ENCODE results near the gene TLL1.

TLL1 gene

DNA sequence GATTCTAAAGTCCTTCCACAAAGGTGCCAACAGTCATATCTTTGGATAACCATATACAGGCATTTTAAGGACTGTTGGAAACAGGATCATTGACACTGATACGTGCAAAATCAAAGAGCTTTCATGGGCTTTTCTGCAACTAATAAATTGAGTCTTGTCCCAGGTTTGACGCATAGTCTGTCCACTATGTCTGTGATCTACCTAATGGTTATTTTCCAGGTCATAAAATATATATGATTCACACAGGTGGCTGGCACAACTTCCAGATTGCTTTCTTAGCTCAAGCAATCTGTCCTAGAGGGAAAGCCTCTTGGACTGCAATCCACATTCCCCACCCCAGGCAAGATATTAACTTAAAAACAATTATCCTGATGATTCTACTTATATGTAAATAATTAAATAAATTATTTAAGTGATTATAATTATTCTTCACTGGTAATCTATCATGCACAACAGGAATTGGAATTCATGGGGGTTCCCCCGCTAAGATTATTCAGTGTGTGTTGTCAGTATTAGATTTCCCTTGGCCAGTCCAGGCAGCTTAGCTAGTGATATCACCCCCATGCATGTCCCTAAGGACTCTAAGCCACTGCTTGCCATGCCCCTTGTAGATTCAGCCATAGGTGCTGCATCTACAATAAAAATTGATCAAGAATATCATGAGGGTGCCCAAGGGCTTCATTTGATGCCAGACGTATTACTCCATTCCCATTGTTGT is 97.8 kb downstream of the TLL1 start:
- no peaks in the 10 kb centered on the region for H3K4me1 Mint-ChIP-seq (ENCODE audit: low read depth)
- no peaks in the 10 kb centered on the region for H3K36me3 Mint-ChIP-seq (ENCODE audit: low read depth)
- H3K9me3 Mint-ChIP-seq = peaks cover 25% of the 10 kb centered on the region
- no peak overlapping the region for H3K4me3 Mint-ChIP-seq
- H3K27me3 Mint-ChIP-seq = no peaks in the 10 kb centered on the region
- H3K27ac Mint-ChIP-seq = no peak overlapping the region
- intact Hi-C loops (cut with micrococcal nuclease) = no loop called here

DNA sequence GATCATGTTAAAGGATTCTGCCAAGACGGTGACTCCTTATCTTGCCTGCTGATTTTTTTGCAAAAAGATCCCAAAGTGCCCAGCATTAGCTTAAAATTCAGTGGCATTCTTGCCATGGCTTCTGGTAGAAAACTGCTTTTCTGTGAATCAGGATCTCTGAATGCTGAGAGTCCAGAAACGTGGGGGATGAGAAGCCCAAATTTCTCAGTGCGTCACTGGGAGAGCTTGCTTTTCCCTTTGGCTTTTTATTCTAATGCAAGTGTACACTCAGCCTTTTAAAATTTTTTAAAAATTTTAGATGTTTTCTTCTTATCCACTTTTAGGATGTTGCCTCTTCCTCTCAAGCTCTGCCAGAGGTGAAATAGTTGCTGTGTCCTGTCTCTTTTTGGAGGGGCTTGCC is 98.4 kb downstream of the TLL1 start:
- H3K27me3 Mint-ChIP-seq = no peaks in the 10 kb centered on the region
- intact Hi-C loops (cut with micrococcal nuclease) = no loop called here
- no peak overlapping the region for H3K4me3 Mint-ChIP-seq
- no peaks in the 10 kb centered on the region for H3K36me3 Mint-ChIP-seq (ENCODE audit: low read depth)
- H3K27ac Mint-ChIP-seq = no peak overlapping the region
- H3K4me1 Mint-ChIP-seq (ENCODE audit: low read depth) = no peaks in the 10 kb centered on the region
- H3K9me3 Mint-ChIP-seq = peaks cover 19% of the 10 kb centered on the region

DNA sequence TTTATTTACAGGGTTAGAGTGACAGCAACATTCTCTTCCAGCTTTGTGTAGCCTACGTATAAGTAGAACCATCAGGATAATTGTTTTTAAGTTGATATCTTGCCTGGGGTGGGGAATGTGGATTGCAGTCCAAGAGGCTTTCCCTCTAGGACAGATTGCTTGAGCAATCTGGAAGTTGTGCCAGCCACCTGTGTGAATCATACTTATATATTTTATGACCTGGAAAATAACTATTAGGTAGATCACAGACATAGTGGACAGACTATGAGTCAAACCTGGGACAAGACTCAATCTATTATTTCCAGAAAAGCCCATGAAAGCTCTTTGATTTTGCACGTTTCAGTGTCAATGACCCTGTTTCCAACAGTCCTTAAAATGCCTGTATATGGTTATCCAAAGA is 98.9 kb downstream of the TLL1 start:
- no peak overlapping the region for H3K27ac Mint-ChIP-seq
- H3K9me3 Mint-ChIP-seq = peaks cover 16% of the 10 kb centered on the region
- intact Hi-C loops (cut with micrococcal nuclease) = no loop called here
- H3K36me3 Mint-ChIP-seq (ENCODE audit: low read depth) = no peaks in the 10 kb centered on the region
- H3K4me1 Mint-ChIP-seq (ENCODE audit: low read depth) = no peaks in the 10 kb centered on the region
- H3K4me3 Mint-ChIP-seq = no peak overlapping the region
- no peaks in the 10 kb centered on the region for H3K27me3 Mint-ChIP-seq

DNA sequence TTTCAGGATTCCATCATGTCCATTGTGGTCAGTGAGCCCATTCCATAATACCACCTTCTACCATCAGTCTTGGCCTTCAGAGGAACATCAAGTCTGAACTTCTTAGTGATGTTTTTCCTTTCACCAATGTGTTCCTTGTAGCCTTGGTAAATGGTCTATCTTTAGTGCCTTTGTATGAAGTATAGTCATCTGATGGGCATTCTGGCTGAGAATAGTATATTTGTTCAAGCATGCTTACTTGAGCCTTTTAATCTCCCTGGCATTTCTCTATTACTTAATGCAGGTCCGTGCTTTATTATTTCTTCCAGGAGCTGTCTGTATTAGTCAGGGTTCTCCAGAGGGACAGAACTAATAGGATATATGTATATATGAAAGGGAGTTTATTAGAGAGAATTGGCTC is 99.7 kb downstream of the TLL1 start:
- H3K36me3 Mint-ChIP-seq (ENCODE audit: low read depth) = no peaks in the 10 kb centered on the region
- H3K4me3 Mint-ChIP-seq = no peak overlapping the region
- H3K4me1 Mint-ChIP-seq (ENCODE audit: low read depth) = no peaks in the 10 kb centered on the region
- intact Hi-C loops (cut with micrococcal nuclease) = no loop called here
- peaks cover 15% of the 10 kb centered on the region for H3K9me3 Mint-ChIP-seq
- H3K27me3 Mint-ChIP-seq = no peaks in the 10 kb centered on the region
- no peak overlapping the region for H3K27ac Mint-ChIP-seq

DNA sequence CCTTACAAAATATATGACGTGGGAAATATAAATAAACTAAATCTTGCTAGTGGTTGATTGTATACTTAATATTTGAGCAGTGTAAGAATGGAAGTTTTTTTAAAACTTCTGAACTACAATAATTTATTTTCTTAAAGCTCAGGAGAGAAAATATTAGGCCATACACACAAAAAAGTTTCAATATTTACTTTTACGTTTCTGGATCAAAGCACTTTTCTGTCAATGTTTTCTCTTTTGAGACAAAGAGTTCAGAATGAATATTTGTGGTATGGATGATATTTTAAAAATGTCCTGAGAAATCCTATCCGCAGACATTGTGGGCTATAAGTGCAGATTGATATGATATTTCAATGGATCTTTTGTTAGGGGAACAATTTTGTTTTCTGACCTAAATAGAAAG is 109.9 kb downstream of the TLL1 start:
- no peaks in the 10 kb centered on the region for H3K9me3 Mint-ChIP-seq
- intact Hi-C loops (cut with micrococcal nuclease) = no loop called here

DNA sequence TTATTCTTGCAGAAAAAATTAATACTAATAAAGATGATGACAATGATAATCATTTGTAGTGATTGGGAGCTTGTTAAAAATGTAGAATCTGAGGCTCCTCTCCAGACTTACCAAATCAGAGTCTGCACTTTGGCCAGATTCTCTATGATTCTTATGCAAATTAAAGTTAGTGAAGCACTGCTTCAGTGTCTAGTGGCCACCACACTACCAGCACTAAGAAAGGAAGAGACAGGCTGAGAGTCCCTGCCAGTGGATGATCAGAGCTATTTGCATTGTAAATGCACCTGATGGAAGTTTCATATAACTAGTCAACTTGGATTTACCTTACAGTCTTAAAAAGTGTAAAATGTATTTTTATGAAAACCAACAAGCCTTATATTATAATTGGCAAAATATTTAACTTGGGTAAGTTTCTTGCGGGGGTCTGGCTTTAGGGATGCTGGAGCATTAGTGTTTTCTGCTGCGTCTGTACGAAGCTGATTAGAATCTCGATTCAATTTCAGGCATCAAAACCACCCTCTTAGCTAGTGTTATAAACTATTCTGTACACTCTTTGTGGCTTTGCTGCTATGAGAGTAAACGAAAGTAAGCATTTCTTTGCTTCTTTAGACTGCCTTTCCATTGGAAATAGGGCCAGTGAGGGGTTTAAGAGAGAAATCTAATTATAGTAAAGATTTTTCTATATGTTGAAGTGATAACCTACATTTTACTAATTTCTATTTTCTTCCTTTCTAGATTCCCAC is 114.1 kb downstream of the TLL1 start:
- Mint-ChIP-seq H3K4me3 (no peak overlapping the region), H3K36me3 (ENCODE audit: low read depth) (no peaks in the 10 kb centered on the region), H3K27ac (no peak overlapping the region), H3K27me3 (no peaks in the 10 kb centered on the region), H3K9me3 (no peaks in the 10 kb centered on the region), H3K4me1 (ENCODE audit: low read depth) (no peaks in the 10 kb centered on the region)
- intact Hi-C loops (cut with micrococcal nuclease) = no loop called here

More for the DNA sequence above, 109.9 kb downstream of the TLL1 start:
- Mint-ChIP-seq H3K4me3 (no peak overlapping the region), H3K36me3 (ENCODE audit: low read depth) (no peaks in the 10 kb centered on the region), H3K27me3 (no peaks in the 10 kb centered on the region), H3K4me1 (ENCODE audit: low read depth) (no peaks in the 10 kb centered on the region), H3K27ac (no peak overlapping the region)

DNA sequence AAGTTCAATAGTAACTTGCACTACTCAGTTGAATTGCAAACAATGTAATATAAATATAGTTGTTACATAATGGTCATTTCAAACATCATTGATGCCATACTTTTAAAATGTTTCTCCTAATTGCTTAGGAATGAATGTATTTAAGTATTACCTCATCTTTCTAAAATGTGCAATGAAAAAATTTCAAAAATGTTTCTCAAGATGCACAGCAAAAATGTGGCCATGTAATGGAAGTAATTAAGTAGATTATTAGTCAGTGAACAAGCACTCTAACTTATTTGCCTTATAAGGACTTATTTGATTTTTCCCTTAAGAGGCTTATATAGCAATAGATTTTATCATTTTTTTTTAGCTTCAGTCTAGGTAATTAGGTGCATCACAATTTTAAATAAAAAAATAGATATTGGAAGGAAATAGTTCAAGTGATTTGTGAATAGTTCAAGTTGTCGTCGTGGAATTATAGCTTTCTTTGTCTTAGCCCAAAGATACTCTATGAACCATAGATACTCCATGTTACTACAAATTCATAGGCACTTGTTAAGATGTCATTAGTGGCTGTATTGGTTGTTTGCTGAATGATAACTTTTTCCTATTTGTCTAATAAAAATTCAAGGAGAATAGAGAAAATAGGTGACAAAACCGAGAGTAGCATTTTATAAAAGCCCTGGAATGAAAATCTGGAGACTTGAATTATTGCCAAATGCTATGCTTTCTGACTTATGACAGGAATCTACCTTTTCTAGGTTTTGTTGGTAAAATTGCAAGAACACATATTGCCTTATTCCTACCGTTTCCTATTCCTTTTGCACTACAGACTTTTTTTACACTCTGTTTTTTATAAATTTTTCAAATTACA is 118.5 kb downstream of the TLL1 start:
- intact Hi-C loops (cut with micrococcal nuclease) = no loop called here
- Mint-ChIP-seq H3K9me3 (no peaks in the 10 kb centered on the region), H3K36me3 (ENCODE audit: low read depth) (no peaks in the 10 kb centered on the region), H3K27me3 (no peaks in the 10 kb centered on the region), H3K27ac (no peak overlapping the region), H3K4me1 (ENCODE audit: low read depth) (no peaks in the 10 kb centered on the region), H3K4me3 (no peak overlapping the region)

DNA sequence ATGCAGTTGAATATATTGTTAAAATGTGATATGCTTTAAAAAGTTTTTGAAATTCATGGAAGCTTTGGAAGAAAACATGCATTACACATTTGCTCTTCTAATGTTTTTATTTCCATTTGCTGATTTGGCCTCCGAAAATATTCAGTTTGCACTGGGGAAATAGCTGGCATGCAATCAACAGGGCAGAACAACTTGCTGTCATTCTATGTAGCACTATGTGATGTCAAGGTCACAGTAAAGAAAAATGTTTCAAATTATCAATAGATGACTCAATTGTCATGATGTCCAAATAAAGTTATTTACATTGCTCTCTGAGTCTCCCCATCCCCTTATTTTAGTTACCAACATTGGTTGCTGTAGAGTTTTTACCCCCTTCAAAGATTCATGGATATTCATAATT is 119.2 kb downstream of the TLL1 start:
- H3K9me3 Mint-ChIP-seq = no peaks in the 10 kb centered on the region
- no peak overlapping the region for H3K27ac Mint-ChIP-seq
- H3K4me3 Mint-ChIP-seq = no peak overlapping the region
- no peaks in the 10 kb centered on the region for H3K36me3 Mint-ChIP-seq (ENCODE audit: low read depth)
- no peaks in the 10 kb centered on the region for H3K4me1 Mint-ChIP-seq (ENCODE audit: low read depth)
- intact Hi-C loops (cut with micrococcal nuclease) = no loop called here
- H3K27me3 Mint-ChIP-seq = no peaks in the 10 kb centered on the region

DNA sequence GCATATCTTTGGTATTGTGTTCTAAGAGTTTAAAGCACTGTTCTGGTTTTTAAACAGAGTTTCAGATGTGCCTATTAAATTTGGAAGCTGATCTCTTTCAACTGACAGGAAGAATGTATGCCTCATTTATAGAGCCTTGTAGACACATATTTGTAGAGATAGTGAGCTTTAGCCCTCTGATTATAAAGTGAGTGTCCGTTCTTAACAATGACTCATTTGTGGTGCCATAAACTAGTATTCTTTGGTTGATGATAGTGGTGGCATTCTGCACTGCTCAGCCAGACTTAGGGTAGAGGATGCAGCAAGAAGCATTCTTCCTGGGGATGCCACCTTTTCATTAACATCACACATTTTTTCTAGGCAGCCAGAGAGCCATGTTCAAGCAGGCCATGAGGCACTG is 121.7 kb downstream of the TLL1 start:
- Mint-ChIP-seq H3K36me3 (ENCODE audit: low read depth) (no peaks in the 10 kb centered on the region), H3K4me1 (ENCODE audit: low read depth) (no peaks in the 10 kb centered on the region), H3K9me3 (no peaks in the 10 kb centered on the region), H3K27me3 (no peaks in the 10 kb centered on the region), H3K4me3 (no peak overlapping the region), H3K27ac (no peak overlapping the region)
- intact Hi-C loops (cut with micrococcal nuclease) = no loop called here

DNA sequence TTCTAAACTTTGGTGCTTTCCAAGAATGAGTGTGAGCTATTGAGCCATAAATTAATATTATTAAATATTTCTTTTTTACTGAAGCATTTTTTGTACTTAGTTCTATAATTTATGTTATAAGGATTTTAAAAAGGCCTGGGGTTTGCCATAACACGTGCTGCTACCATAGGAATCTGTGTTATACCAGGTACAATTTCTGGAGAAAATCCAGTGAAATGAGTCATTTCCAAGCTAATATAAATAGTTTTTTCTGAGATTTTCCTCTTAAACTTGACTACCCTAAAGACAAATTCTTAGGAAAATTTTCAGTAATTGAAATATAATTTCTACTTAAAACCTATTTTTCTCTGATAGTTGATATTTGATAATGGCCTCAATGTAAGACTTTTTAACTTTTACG is 130.8 kb downstream of the TLL1 start:
- Mint-ChIP-seq H3K36me3 (ENCODE audit: low read depth) (no peaks in the 10 kb centered on the region), H3K4me3 (no peak overlapping the region), H3K27me3 (no peaks in the 10 kb centered on the region), H3K27ac (no peak overlapping the region), H3K9me3 (no peaks in the 10 kb centered on the region), H3K4me1 (ENCODE audit: low read depth) (no peaks in the 10 kb centered on the region)
- intact Hi-C loops (cut with micrococcal nuclease) = no loop called here

DNA sequence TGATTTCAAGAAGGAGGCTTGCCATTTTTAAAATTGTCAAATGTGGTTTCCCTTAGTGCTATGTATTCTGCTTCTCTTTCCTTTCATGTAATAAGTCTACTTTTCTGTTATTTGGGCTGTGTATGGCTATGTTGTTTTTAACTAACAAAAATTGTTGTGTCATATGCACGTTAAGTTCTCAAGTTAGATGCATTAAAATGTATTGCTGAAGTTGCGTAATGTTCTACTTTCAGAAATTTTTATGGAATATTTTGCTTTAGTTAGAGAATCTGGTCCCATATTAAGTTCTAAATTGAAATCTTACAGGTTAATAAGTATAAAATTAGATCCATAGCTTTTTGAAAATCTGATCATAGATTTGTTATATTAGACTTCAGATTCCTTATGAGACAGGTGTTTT is 133.2 kb downstream of the TLL1 start:
- Mint-ChIP-seq H3K9me3 (no peaks in the 10 kb centered on the region), H3K27ac (no peak overlapping the region), H3K36me3 (ENCODE audit: low read depth) (no peaks in the 10 kb centered on the region), H3K4me1 (ENCODE audit: low read depth) (no peaks in the 10 kb centered on the region), H3K4me3 (no peak overlapping the region), H3K27me3 (no peaks in the 10 kb centered on the region)
- intact Hi-C loops (cut with micrococcal nuclease) = no loop called here

DNA sequence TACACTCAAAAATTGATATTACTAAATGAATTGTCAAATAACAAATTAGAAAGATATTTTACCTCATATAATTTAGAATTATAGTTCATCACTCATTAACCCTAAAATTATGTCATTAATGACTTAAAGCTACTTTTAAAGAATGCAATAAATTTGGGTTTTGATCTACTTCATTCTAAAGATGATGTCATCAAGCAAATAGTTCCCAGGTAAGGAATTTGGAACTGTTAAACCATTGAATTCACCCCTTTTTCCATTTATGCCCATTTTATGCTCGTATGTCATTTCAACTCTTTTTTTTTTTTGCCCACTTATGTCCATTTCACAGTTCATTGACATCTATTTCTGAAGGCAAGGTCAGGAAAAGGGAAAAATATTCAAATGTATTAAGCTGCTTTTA is 135.5 kb downstream of the TLL1 start:
- intact Hi-C loops (cut with micrococcal nuclease) = no loop called here
- H3K36me3 Mint-ChIP-seq (ENCODE audit: low read depth) = no peaks in the 10 kb centered on the region
- no peak overlapping the region for H3K27ac Mint-ChIP-seq
- H3K27me3 Mint-ChIP-seq = no peaks in the 10 kb centered on the region
- H3K4me3 Mint-ChIP-seq = no peak overlapping the region
- H3K4me1 Mint-ChIP-seq (ENCODE audit: low read depth) = no peaks in the 10 kb centered on the region
- H3K9me3 Mint-ChIP-seq = no peaks in the 10 kb centered on the region

DNA sequence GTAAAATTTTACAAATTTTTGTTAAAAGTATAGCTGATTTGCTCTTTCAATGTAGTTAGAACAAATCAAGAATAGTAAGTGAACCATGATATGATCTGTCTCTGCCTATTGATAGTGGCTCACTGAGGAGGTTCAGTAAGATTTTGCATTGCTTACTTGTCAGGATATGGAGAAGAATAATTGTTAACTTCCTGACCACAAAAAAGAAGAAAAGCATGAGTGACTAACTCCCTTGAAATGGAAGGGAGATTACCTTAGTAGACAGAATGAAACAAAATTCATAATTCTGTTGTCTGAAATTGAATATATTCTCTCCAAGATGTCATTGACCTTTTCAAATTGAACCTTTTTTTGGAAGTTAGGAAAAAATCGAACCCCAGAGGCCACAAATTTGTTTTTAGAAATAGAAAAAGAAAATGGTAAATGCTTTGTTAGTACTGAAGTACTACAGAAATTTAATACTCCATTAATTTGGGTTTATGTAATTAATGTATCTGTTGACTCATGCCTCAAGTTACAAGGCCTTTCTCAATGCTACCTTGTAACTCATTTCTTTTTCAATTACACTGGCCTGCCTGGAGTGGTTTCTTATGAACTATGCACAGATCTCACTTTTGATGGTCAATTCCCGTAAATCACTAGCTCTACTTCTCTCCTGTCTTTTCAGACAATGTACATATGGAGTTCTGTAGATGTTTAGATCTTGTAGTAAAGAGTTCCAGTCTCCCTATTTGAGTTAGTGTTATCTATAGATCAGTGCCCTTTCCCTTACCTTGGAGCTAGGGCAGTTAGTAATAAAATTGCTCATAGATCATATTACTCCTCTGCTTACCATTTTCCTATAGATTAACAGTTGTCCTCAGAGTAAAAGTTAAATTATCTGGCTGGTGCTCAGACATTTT is 139.3 kb downstream of the TLL1 start:
- H3K36me3 Mint-ChIP-seq (ENCODE audit: low read depth) = no peaks in the 10 kb centered on the region
- H3K4me1 Mint-ChIP-seq (ENCODE audit: low read depth) = no peaks in the 10 kb centered on the region
- intact Hi-C loops (cut with micrococcal nuclease) = no loop called here
- H3K9me3 Mint-ChIP-seq = no peaks in the 10 kb centered on the region
- no peak overlapping the region for H3K4me3 Mint-ChIP-seq
- H3K27ac Mint-ChIP-seq = no peak overlapping the region
- H3K27me3 Mint-ChIP-seq = no peaks in the 10 kb centered on the region

Data from dendritic cell treated with granulocyte-macrophage colony-stimulating factor and Interleukin-4, amounts not matched to agents 40 ng/mL and 50 ng/mL, for 4 days (primary cell).